CD4-positive, alpha-beta T cell (primary cell): ENCODE measurements around the gene PHF12. TPM values are rescaled to one million over a fixed set of nuclear protein-coding genes. Genes with fewer than 3 reads are reported as not detected.

Experiments
- ATAC-seq: fragments of 200-7000 bp; cut with Tn5 transposase; one replicate; pipeline ENCODE4 v1.10.0; 2022; ENCODE audit warnings: mild to moderate bottlenecking; ENCODE audit not compliant: poor library complexity
- CTCF ChIA-PET: fragments of 350-600 bp; sonication (Branson Sonifier 250); formaldehyde crosslinking; loops from one replicate; lab custom pipeline; 2021; ENCODE audit warnings: antibody characterized with exemption, inconsistent platforms; lab: Charles Lee
- POLR2A ChIA-PET: fragments of 350-600 bp; sonication (Branson Sonifier 250); formaldehyde crosslinking; loops from one replicate; lab custom pipeline; 2021; ENCODE audit warnings: antibody characterized with exemption, inconsistent platforms; lab: Charles Lee
- DNase-seq, 14 experiments: peaks; one replicate each; pipeline ENCODE4 v3.0.0-alpha.2; 2013 to 2020; ENCODE audit warnings: mixed read lengths in 2 of 14
- H3K27ac ChIP-seq, 2 donors: one replicate each; pipeline versions ENCODE4 v1.5.1 to v1.7.0; 2013; ENCODE audit warnings: low read length in 2 of 2, low read depth in 1 of 2, mild to moderate bottlenecking in 1 of 2
- H3K27me3 ChIP-seq, 2 experiments: 1 replicate in 1 of 2; 2 replicates in 1 of 2; pipeline versions ENCODE4 v1.6.1 to v1.7.0; 2013; ENCODE audit warnings: low read length in 2 of 2, control low read depth in 1 of 2, mild to moderate bottlenecking in 1 of 2, moderate library complexity in 1 of 2; ENCODE audit not compliant: insufficient read depth in 2 of 2, control insufficient read depth in 1 of 2
- H3K36me3 ChIP-seq: one replicate; pipeline ENCODE4 v1.6.1; 2013; ENCODE audit warnings: low read length, control low read depth; ENCODE audit not compliant: insufficient read depth
- H3K4me1 ChIP-seq: one replicate; pipeline ENCODE4 v1.6.1; 2013; ENCODE audit warnings: low read length, control low read depth; ENCODE audit not compliant: insufficient read depth
- H3K4me3 ChIP-seq: one replicate; pipeline ENCODE4 v1.5.1; 2013; ENCODE audit warnings: mild to moderate bottlenecking, low read length, moderate library complexity
- H3K9me3 ChIP-seq, 2 experiments: 1 replicate in 1 of 2; 2 replicates in 1 of 2; pipeline versions ENCODE4 v1.6.1 to v1.7.0; 2013; ENCODE audit warnings: low read length in 2 of 2, mild to moderate bottlenecking in 2 of 2, control low read depth in 1 of 2, moderate library complexity in 1 of 2; ENCODE audit not compliant: control insufficient read depth in 1 of 2, insufficient read depth in 1 of 2
- H3K27ac Mint-ChIP-seq: one replicate; pipeline ENCODE4 v1.8.0; 2020; ENCODE audit warnings: mixed read lengths
- H3K27me3 Mint-ChIP-seq: one replicate; pipeline ENCODE4 v1.8.0; 2021; ENCODE audit warnings: mixed read lengths
- H3K36me3 Mint-ChIP-seq: one replicate; pipeline ENCODE4 v1.8.0; 2021; ENCODE audit warnings: low read depth, mixed read lengths
- H3K4me1 Mint-ChIP-seq: one replicate; pipeline ENCODE4 v1.8.0; 2021; ENCODE audit warnings: low read depth, mixed read lengths
- H3K4me3 Mint-ChIP-seq: one replicate; pipeline ENCODE4 v1.8.0; 2020; ENCODE audit warnings: mild to moderate bottlenecking, mixed read lengths
- H3K9me3 Mint-ChIP-seq: one replicate; pipeline ENCODE4 v1.8.0; 2020; ENCODE audit warnings: mixed read lengths
- CTCF ChIP-seq: fragments of 200-600 bp; IDR thresholded peaks from one replicate; pipeline ENCODE4 v1.8.0; 2022; ENCODE audit warnings: antibody characterized with exemption, mild to moderate bottlenecking
- intact Hi-C, 2 experiments: fragments of 100-400 bp; cut with DNase I in 1 of 2; cut with micrococcal nuclease in 1 of 2; formaldehyde crosslinking; loops; one replicate each; pipeline versions ENCODE4 v1.15.1 to v1.9.0; 2023 to 2025; cut with DNase I, micrococcal nuclease
- total RNA-seq, 174 experiments: library from RNA in 2 of 174; stranded (reverse) in 2 of 174; gene quantifications; one replicate each; pipeline ENCODE4 v1.2.3 and lab custom pipeline; 2021 to 2026

The PHF12 gene
- total RNA-seq, 2 experiments from 2014 or later = 232 to 247 TPM

- no peaks in the 10 kb centered on the region for H3K27me3 Mint-ChIP-seq
- no peak overlapping the region for H3K4me3 Mint-ChIP-seq
- peaks cover 24% of the 10 kb centered on the region for H3K36me3 ChIP-seq
- DNase-seq (no peak), ATAC-seq (no peak)
- H3K27ac Mint-ChIP-seq = peak overlapping the region; percentile 98
- ChIA-PET POLR2A (interaction anchor here (0.6 to 8.4 kb wide), 3 partner anchors 10 to 203 kb away, joined by 3 to 150 read pairs (median 4); partner anchors contain the start of gene PHF12), CTCF (interaction anchor here (0.9 to 1.6 kb wide), 6 partner anchors 9 to 24 kb away, joined by 3 to 8 read pairs (median 5); partner anchors contain the start of gene PHF12)
- no peak overlapping the region for H3K4me3 ChIP-seq
- TF ChIP-seq CTCF = no peak
- H3K36me3 Mint-ChIP-seq = peaks cover 78% of the 10 kb centered on the region
- no peaks in the 10 kb centered on the region for H3K9me3 Mint-ChIP-seq
- H3K27ac ChIP-seq = peak overlapping the region in 1 of 2 donors; percentile 45
- intact Hi-C loops = loop anchor here in 1 of 2 experiments (5.0 kb wide), 1 partner anchor 202 kb away; the partner anchor contains the start of genes NEK8 and TLCD1
- H3K9me3 ChIP-seq = no peaks in the 10 kb centered on the region
- peaks cover 62% of the 10 kb centered on the region for H3K4me1 Mint-ChIP-seq
- H3K4me1 ChIP-seq = peaks cover 58% of the 10 kb centered on the region
- H3K27me3 ChIP-seq = no peaks in the 10 kb centered on the region
These were observed 21.5 kb downstream of the PHF12 start for GRCh38 chr17:28929787-28930186.

GRCh38 chr17:28928061-28928460 is 23.3 kb downstream of the PHF12 start:
- Histone ChIP-seq H3K4me1 (peaks cover 62% of the 10 kb centered on the region), H3K27ac (peak overlapping the region; percentile 91 to 92), H3K4me3 (no peak overlapping the region), H3K27me3 (no peaks in the 10 kb centered on the region), H3K36me3 (peaks cover 32% of the 10 kb centered on the region), H3K9me3 (no peaks in the 10 kb centered on the region)
- ATAC-seq (no peak), DNase-seq (peak in 5 of 14 experiments; percentile 9 to 69 (median 46))
- peak overlapping the region; percentile 98 for H3K27ac Mint-ChIP-seq
- H3K9me3 Mint-ChIP-seq = no peaks in the 10 kb centered on the region
- ChIA-PET POLR2A (interaction anchor here (0.9 to 8.4 kb wide), 3 partner anchors 11 to 21 kb away, joined by 3 to 150 read pairs (median 3); partner anchors contain the start of gene PHF12), CTCF (interaction anchor here (0.6 to 1.6 kb wide), 3 partner anchors 22 to 177 kb away, joined by 3 to 4 read pairs (median 3); partner anchors contain the start of gene DHRS13)
- H3K4me3 Mint-ChIP-seq = no peak overlapping the region
- H3K36me3 Mint-ChIP-seq = peaks cover 80% of the 10 kb centered on the region
- H3K27me3 Mint-ChIP-seq = no peaks in the 10 kb centered on the region
- H3K4me1 Mint-ChIP-seq = peaks cover 58% of the 10 kb centered on the region
- intact Hi-C loops = loop anchor here in 1 of 2 experiments (5.0 kb wide), 1 partner anchor 201 kb away; the partner anchor contains the start of genes NEK8 and TLCD1
- TF ChIP-seq CTCF = no peak

- Mint-ChIP-seq H3K36me3 (peaks cover 79% of the 10 kb centered on the region), H3K4me3 (peak overlapping the region; percentile 6), H3K4me1 (peaks cover 61% of the 10 kb centered on the region), H3K27me3 (no peaks in the 10 kb centered on the region), H3K9me3 (no peaks in the 10 kb centered on the region), H3K27ac (peak overlapping the region; percentile 98)
- ChIA-PET POLR2A (interaction anchor here (0.6 to 8.4 kb wide), 9 partner anchors 9 to 607 kb away, joined by 3 to 150 read pairs (median 7); partner anchors contain the start of genes DHRS13, FLOT2, NEK8 and PHF12), CTCF (interaction anchor here (1.5 to 3.3 kb wide), 6 partner anchors 10 to 200 kb away, joined by 4 to 20 read pairs (median 12); partner anchors contain the start of gene DHRS13)
- Histone ChIP-seq H3K4me3 (no peak overlapping the region), H3K27me3 (no peaks in the 10 kb centered on the region), H3K36me3 (peaks cover 44% of the 10 kb centered on the region), H3K27ac (peak overlapping the region; percentile 91 to 92), H3K9me3 (no peaks in the 10 kb centered on the region), H3K4me1 (peaks cover 52% of the 10 kb centered on the region)
- intact Hi-C loops = loop anchor here (1.0 to 5.0 kb wide), 2 partner anchors 23 to 199 kb away; partner anchors contain the start of genes NEK8 (in 1 of the 2) and TLCD1 (in 1 of the 2)
- no peak for TF ChIP-seq CTCF
- DNase-seq = no peak
- ATAC-seq = no peak
These were observed 24.5 kb downstream of the PHF12 start for GRCh38 chr17:28926786-28927185.
